CD4-positive, alpha-beta T cell treated with Interleukin-21 for 1 hour (primary cell): Measurements from ENCODE around the gene HYAL4.

Experiments used
- DNase-seq: peaks from one replicate; pipeline ENCODE4 v3.0.0-alpha.2; 2020

The HYAL4 gene

GRCh38 chr7:123918309-123918708 lies 73.3 kb downstream of the HYAL4 start:
- DNase-seq: no peak

GRCh38 chr7:123923599-123923998 lies 78.6 kb downstream of the HYAL4 start:
- DNase-seq: no peak

- DNase-seq: no peak
Measured at GRCh38 chr7:123924941-123925340, 80.0 kb downstream of the HYAL4 start, which contains the start of gene SPAM1. TSS of gene SPAM1 (plus strand) at chr7:123925241. CDS start at chr7:123953571, 28,330 bp downstream.
